ENCODE results near the gene INF2. TPM values are rescaled to one million over a fixed set of nuclear protein-coding genes. Genes with fewer than 3 reads are reported as not detected.

Gene INF2
- total and polyA plus RNA-seq, 2 donors (not counting 3 experiments of a cell fraction or from before 2014, with no cell fraction given): 55.3 to 124 TPM

DNA sequence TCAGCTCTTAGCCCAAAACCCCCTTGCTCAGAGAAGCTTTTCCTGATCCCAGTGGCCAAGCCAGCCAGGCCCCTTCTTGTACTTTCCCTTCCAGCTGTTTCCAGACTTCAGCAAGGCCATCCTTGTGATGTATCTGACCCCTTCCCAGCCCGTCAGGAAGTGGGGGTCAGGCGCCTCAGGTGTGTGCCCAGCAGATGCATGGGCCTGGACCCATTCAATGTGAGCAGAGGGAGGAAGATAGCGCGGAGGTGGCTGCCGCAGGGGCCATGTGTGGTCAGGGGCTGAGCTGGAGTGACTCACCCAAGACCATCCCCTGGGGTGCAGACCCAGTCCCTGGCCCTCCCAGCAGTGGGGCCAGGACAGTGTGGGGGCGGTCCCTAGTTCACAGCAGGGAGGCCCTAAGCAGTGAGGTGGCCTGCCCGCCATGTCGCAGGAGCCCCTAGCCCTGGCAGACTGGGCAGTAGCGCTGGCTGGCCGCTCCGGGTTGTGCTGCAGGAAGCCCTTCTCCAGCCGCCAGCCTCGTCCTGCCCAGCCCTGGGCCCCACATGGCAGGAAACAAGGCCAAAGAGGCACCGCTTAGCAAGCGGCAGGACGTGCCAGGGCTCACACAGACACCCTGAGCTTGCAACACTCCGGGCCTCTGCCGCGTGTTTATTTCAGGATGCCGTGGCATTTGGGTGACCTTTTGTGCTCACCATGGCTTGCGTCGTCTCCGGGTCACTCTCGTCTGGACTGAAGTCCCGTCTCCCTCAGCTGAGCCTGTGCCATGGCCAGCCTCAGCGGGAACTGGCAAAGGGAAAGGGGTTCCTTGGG, 46.6 kb downstream of the INF2 start:
- Histone ChIP-seq H3K9ac (replicated peaks; ENCODE audit: extremely low read depth, insufficient read depth, low read length) (peak overlapping the region; percentile 48), H3K4me1 (ENCODE audit: control insufficient read depth, extremely low read depth, insufficient read depth, low read length) (peaks cover 19% of the 10 kb centered on the region), H3K79me2 (ENCODE audit: control insufficient read depth, insufficient read depth, low read length) (no peaks in the 10 kb centered on the region), H3K27me3 (ENCODE audit: control insufficient read depth in 2 of 2, insufficient read depth in 2 of 2, low read length in 2 of 2) (no peaks in the 10 kb centered on the region), H3K4me3 (replicated peaks in 1 of 3; ENCODE audit: insufficient read depth in 1 of 3, low read depth in 1 of 3, low read length in 3 of 3) (no peak overlapping the region), H3K9me3 (replicated peaks; ENCODE audit: control insufficient read depth, insufficient read depth, low read length) (no peaks in the 10 kb centered on the region), H3K9me1 (replicated peaks; ENCODE audit: control insufficient read depth, extremely low read depth, insufficient read depth, low read length) (no peaks in the 10 kb centered on the region), H3K27ac (ENCODE audit: insufficient read depth, low read depth, low read length) (peak overlapping the region; percentile 64), H4K20me1 (replicated peaks; ENCODE audit: control insufficient read depth, extremely low read depth, insufficient read depth, low read length) (no peaks in the 10 kb centered on the region), H3K4me2 (ENCODE audit: insufficient read depth, low read length) (peak overlapping the region; percentile 40), H2AFZ (ENCODE audit: low read depth, low read length) (peak overlapping the region; percentile 93), H3K36me3 (ENCODE audit: control insufficient read depth in 2 of 2, extremely low read depth in 1 of 2, insufficient read depth in 2 of 2, low read length in 2 of 2) (no peaks in the 10 kb centered on the region)
- TF ChIP-seq, protein P1, sequence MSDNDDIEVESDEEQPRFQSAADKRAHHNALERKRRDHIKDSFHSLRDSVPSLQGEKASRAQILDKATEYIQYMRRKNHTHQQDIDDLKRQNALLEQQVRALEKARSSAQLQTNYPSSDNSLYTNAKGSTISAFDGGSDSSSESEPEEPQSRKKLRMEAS (IDR thresholded peaks at IDR 0.05; ENCODE audit: insufficient read depth, insufficient read length): peak; percentile 65
- TF ChIP-seq EZH2 (IDR thresholded peaks at IDR 0.05; ENCODE audit: borderline replicate concordance, low read depth, low read length, severe bottlenecking): no peak
- TF ChIP-seq POLR2A (IDR thresholded peaks at IDR 0.05; ENCODE audit: low read depth, low read length): peak; percentile 56
- TF ChIP-seq POLR2AphosphoS5 (IDR thresholded peaks at IDR 0.05; ENCODE audit: insufficient read depth, low read depth, low read length): peak; percentile 93
- peak; percentile 30 for TF ChIP-seq FOS (IDR thresholded peaks at IDR 0.05; ENCODE audit: borderline replicate concordance, insufficient read depth, low read length)
- TF ChIP-seq MYC (IDR thresholded peaks at IDR 0.05; ENCODE audit: low read depth, low read length): no peak
- intact Hi-C loops (cut with micrococcal nuclease): loop anchor here (1.0 kb wide), 1 partner anchor 16 kb away; no protein-coding TSS in a partner anchor
- ChIA-PET POLR2A (interaction anchor here (1.9 kb wide), 1 partner anchor 17 kb away, joined by 6 read pairs; the partner anchor contains the start of gene SIVA1), CTCF (interaction anchor here (1.0 to 4.1 kb wide), 7 partner anchors 10 to 35 kb away, joined by 3 to 11 read pairs (median 6); partner anchors contain the start of gene SIVA1)
- BruUV-seq (replicated peaks): no TSS peak
- dilution Hi-C loops (cut with MboI; ENCODE audit: extremely low pct_ligation_motif_present, low sequenced_read_pairs): no loop called here
- FAIRE-seq: peak; percentile 92
- DNase-seq (ENCODE audit: low read depth, low spot score): peak; percentile 87

Measured in endothelial cell of umbilical vein (primary cell).